Parathyroid adenoma (tissue), 2 donors: ENCODE results near the gene FGFR2.

Experiments
- H2AFZ ChIP-seq: fragments of 300-600 bp; sonication (generic); one replicate; pipeline ENCODE4 v1.7.0; 2017; ENCODE audit warnings: antibody characterized with exemption, mild to moderate bottlenecking
- H3K27ac ChIP-seq: fragments of 300-600 bp; sonication (generic); one replicate; pipeline ENCODE4 v1.7.0; 2017
- H3K27me3 ChIP-seq: fragments of 300-600 bp; sonication (generic); one replicate; pipeline ENCODE4 v1.7.0; 2017; ENCODE audit warnings: low read length; ENCODE audit not compliant: control insufficient read depth, insufficient read depth
- H3K36me3 ChIP-seq: fragments of 300-600 bp; sonication (generic); one replicate; pipeline ENCODE4 v1.7.0; 2017; ENCODE audit warnings: low read length; ENCODE audit not compliant: control insufficient read depth, insufficient read depth
- H3K4me1 ChIP-seq: fragments of 300-600 bp; sonication (generic); one replicate; pipeline ENCODE4 v1.7.0; 2017; ENCODE audit warnings: control low read depth
- H3K4me2 ChIP-seq: fragments of 300-600 bp; sonication (generic); one replicate; pipeline ENCODE4 v1.7.0; 2017; ENCODE audit warnings: low read length
- H3K4me3 ChIP-seq: fragments of 300-600 bp; sonication (generic); one replicate; pipeline ENCODE4 v1.7.0; 2017; ENCODE audit warnings: low read depth, low read length
- H3K79me2 ChIP-seq: fragments of 300-600 bp; sonication (generic); one replicate; pipeline ENCODE4 v1.7.0; 2017; ENCODE audit warnings: control low read depth
- H3K9ac ChIP-seq: fragments of 300-600 bp; sonication (generic); one replicate; pipeline ENCODE4 v1.7.0; 2017; ENCODE audit warnings: mild to moderate bottlenecking
- H3K9me3 ChIP-seq: fragments of 300-600 bp; sonication (generic); one replicate; pipeline ENCODE4 v1.7.0; 2017; ENCODE audit warnings: low read length; ENCODE audit not compliant: control insufficient read depth
- CTCF ChIP-seq: fragments of 300-600 bp; sonication (generic); IDR thresholded peaks from one replicate; pipeline ENCODE4 v1.7.0; 2017; ENCODE audit warnings: antibody characterized with exemption, mild to moderate bottlenecking
- donor health status: primary hyperparathyroidism.

FGFR2 gene

GRCh38 chr10:121578965-121579364 is 19.3 kb downstream of the FGFR2 start:
- Histone ChIP-seq H3K79me2 (peaks cover 17% of the 10 kb centered on the region), H2AFZ (peak overlapping the region; percentile 38), H3K9ac (no peak overlapping the region), H3K27ac (no peak overlapping the region), H3K4me1 (no peaks in the 10 kb centered on the region), H3K36me3 (no peaks in the 10 kb centered on the region), H3K4me3 (no peak overlapping the region), H3K27me3 (no peaks in the 10 kb centered on the region), H3K4me2 (peak overlapping the region; percentile 20), H3K9me3 (no peaks in the 10 kb centered on the region)
- no peak for TF ChIP-seq CTCF

- H3K4me3 ChIP-seq, result no peak overlapping the region
- no peak for TF ChIP-seq CTCF
- H3K9ac ChIP-seq, result no peak overlapping the region
- H3K79me2 ChIP-seq, result peaks cover 19% of the 10 kb centered on the region
- H2AFZ ChIP-seq, result no peak overlapping the region
- no peaks in the 10 kb centered on the region for H3K36me3 ChIP-seq
- H3K27ac ChIP-seq, result no peak overlapping the region
- no peak overlapping the region for H3K4me2 ChIP-seq
- no peaks in the 10 kb centered on the region for H3K9me3 ChIP-seq
- H3K4me1 ChIP-seq, result no peaks in the 10 kb centered on the region
- no peaks in the 10 kb centered on the region for H3K27me3 ChIP-seq
These were observed 19.9 kb downstream of the FGFR2 start for GRCh38 chr10:121578298-121578697.

- Histone ChIP-seq H3K27me3 (no peaks in the 10 kb centered on the region), H3K9me3 (no peaks in the 10 kb centered on the region), H3K4me3 (no peak overlapping the region), H3K36me3 (no peaks in the 10 kb centered on the region), H3K9ac (no peak overlapping the region), H3K4me1 (no peaks in the 10 kb centered on the region), H2AFZ (no peak overlapping the region), H3K27ac (no peak overlapping the region), H3K4me2 (peak overlapping the region; percentile 34), H3K79me2 (peaks cover 23% of the 10 kb centered on the region)
- TF ChIP-seq CTCF, result no peak
These were observed 20.7 kb downstream of the FGFR2 start for GRCh38 chr10:121577568-121577967.

- H3K4me1 ChIP-seq, result no peaks in the 10 kb centered on the region
- no peak overlapping the region for H3K4me3 ChIP-seq
- H3K4me2 ChIP-seq, result no peak overlapping the region
- no peak overlapping the region for H3K9ac ChIP-seq
- no peaks in the 10 kb centered on the region for H3K36me3 ChIP-seq
- H3K9me3 ChIP-seq, result no peaks in the 10 kb centered on the region
- no peak overlapping the region for H2AFZ ChIP-seq
- H3K27me3 ChIP-seq, result no peaks in the 10 kb centered on the region
- H3K27ac ChIP-seq, result no peak overlapping the region
- peaks cover 22% of the 10 kb centered on the region for H3K79me2 ChIP-seq
- no peak for TF ChIP-seq CTCF
These were observed 22.1 kb downstream of the FGFR2 start for GRCh38 chr10:121576139-121576538.

GRCh38 chr10:121574519-121575166 is 23.6 kb downstream of the FGFR2 start:
- H2AFZ ChIP-seq, result no peak overlapping the region
- TF ChIP-seq CTCF, result no peak
- H3K4me2 ChIP-seq, result no peak overlapping the region
- H3K36me3 ChIP-seq, result no peaks in the 10 kb centered on the region
- H3K27ac ChIP-seq, result no peak overlapping the region
- H3K9ac ChIP-seq, result no peak overlapping the region
- H3K79me2 ChIP-seq, result peaks cover 19% of the 10 kb centered on the region
- H3K9me3 ChIP-seq, result no peaks in the 10 kb centered on the region
- H3K4me3 ChIP-seq, result no peak overlapping the region
- H3K4me1 ChIP-seq, result no peaks in the 10 kb centered on the region
- no peaks in the 10 kb centered on the region for H3K27me3 ChIP-seq
